Measurements from ENCODE around the gene SLC24A4. TPM values are rescaled to one million over a fixed set of nuclear protein-coding genes. Genes with fewer than 3 reads are reported as not detected.

Gene SLC24A4
- polyA plus RNA-seq, 4 donors, result 0.16 to 0.31 TPM; not detected in 2

DNA sequence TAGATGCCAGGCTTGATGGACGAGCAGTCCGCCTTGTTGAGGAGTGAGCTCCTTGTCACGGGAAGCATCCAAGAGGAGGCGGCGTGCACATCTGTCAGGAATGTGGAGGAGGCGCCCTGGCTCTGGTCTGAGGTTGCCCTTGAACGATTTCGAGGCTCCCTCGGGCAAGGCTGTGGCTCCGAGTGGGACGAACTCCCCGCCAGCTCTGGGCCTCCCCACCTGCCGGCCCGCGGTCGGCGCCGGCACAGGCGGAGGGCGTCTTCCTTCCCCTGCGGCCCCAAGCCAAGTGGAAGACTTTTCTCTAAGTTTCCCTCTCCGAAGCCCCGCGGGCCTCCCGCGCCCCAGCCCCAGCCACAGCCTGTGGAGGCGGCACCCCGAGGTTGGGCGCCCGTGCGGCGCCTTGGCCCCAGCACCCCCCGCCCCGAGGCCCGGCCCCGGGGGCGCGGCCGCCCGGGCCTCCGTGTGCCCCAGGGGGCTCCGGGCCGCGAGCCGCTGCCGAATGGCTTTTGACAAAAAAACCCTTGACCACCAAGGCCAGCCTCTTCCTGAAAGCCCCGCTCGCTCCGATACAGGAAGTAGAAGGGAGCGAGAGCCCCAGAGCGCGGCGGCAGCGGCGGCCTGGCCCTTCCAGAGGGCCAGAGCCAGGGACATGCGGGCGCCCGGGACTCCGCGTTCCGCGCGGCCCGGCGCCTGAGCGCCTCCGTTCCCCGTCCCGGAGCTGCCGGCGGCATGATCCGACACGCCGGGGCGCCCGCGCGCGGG lies 190.4 kb downstream of the SLC24A4 start, which contains the start of gene RIN3:
TSS of gene RIN3 (plus strand) at position 578 of the 762 bp plus-strand sequence. CDS start at position 730, 152 bp downstream.
- Histone ChIP-seq H3K36me3 (ENCODE audit: control insufficient read depth in 3 of 3, insufficient read depth in 2 of 3, low read depth in 1 of 3, low read length in 3 of 3) (no peaks in the 10 kb centered on the region), H3K27ac (ENCODE audit: low read depth in 1 of 3, low read length in 2 of 3) (peak within 1 kb of the TSS; percentile 60 to 88 (median 81)), H3K4me3 (ENCODE audit: low read depth in 1 of 3, low read length in 3 of 3) (peak within 1 kb of the TSS; percentile 81 to 83 (median 81)), H3K4me1 (ENCODE audit: control insufficient read depth in 3 of 3, insufficient read depth in 2 of 3, low read depth in 1 of 3, low read length in 2 of 3) (peaks cover 0 to 10% (median 6%) of the 10 kb centered on the region in 3 donors), H3K27me3 (ENCODE audit: control insufficient read depth in 3 of 3, insufficient read depth in 3 of 3, low read length in 3 of 3) (no peaks in the 10 kb centered on the region), H3K9me3 (ENCODE audit: control insufficient read depth in 2 of 2, insufficient read depth in 1 of 2, low read depth in 1 of 2, low read length in 1 of 2) (no peaks in the 10 kb centered on the region)
- WGBS, 3 donors, result 3 to 4% (median 3%) methylated on average over 73 to 79 of the region's 79 CpGs
- DNase-seq (peak; percentile 32 to 84), FAIRE-seq (no peak)

DNA sequence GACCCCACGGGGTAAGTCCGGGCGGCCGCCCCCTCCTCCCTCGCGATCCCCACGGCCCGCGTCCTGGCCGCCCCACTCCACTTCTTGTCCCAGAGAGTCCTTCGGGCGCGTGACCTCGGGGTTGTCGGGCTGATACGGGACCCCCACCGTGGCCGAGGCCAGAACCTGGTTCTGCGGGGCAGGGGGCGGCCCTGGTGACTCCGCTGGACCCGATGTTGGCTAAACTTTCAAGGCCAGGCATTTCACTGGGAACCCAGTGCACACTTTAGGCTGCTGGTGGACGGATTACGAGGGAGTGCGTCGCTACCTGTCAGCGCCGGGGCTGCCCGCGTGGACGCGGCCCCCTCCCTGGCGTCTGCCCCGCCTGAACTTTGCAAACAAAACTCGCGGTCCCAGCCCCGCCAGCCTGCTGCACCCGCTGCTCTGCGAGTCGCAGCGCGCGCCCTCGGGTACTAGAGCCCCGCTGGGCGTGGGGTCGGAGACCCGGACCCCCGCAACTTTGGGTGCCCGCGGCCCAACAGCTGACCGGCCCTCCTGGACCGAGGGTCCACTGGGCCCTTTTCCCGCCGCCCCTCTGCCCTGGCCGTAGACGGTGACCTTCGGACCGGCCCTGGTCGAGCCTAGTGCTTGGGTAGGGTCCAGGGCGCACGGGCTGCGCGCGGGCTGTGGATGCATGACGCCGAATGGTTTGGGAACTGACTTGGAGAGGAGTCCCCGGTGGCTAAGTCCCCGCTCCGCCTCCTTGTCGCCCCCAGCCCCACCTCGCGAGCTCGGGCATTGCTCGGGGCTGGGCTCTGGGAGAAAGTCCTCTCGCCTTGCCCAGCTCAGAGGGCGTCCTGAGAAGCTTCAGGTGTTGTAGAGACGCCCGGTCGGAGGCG lies 191.2 kb downstream of the SLC24A4 start:
- 3 to 6% (median 4%) methylated on average over 73 to 81 of the region's 81 CpGs for WGBS, 3 donors
- Histone ChIP-seq H3K27ac (ENCODE audit: low read depth in 1 of 3, low read length in 2 of 3) (peak overlapping the region; percentile 60 to 88 (median 81)), H3K9me3 (ENCODE audit: control insufficient read depth in 2 of 2, insufficient read depth in 1 of 2, low read depth in 1 of 2, low read length in 1 of 2) (no peaks in the 10 kb centered on the region), H3K4me1 (ENCODE audit: control insufficient read depth in 3 of 3, insufficient read depth in 2 of 3, low read depth in 1 of 3, low read length in 2 of 3) (peaks cover 0 to 10% (median 6%) of the 10 kb centered on the region in 3 donors), H3K27me3 (ENCODE audit: control insufficient read depth in 3 of 3, insufficient read depth in 3 of 3, low read length in 3 of 3) (no peaks in the 10 kb centered on the region), H3K36me3 (ENCODE audit: control insufficient read depth in 3 of 3, insufficient read depth in 2 of 3, low read depth in 1 of 3, low read length in 3 of 3) (no peaks in the 10 kb centered on the region), H3K4me3 (ENCODE audit: low read depth in 1 of 3, low read length in 3 of 3) (peak overlapping the region; percentile 81 to 83 (median 81))
- DNase-seq, result peak; percentile 33 to 76
- no peak for FAIRE-seq

DNA sequence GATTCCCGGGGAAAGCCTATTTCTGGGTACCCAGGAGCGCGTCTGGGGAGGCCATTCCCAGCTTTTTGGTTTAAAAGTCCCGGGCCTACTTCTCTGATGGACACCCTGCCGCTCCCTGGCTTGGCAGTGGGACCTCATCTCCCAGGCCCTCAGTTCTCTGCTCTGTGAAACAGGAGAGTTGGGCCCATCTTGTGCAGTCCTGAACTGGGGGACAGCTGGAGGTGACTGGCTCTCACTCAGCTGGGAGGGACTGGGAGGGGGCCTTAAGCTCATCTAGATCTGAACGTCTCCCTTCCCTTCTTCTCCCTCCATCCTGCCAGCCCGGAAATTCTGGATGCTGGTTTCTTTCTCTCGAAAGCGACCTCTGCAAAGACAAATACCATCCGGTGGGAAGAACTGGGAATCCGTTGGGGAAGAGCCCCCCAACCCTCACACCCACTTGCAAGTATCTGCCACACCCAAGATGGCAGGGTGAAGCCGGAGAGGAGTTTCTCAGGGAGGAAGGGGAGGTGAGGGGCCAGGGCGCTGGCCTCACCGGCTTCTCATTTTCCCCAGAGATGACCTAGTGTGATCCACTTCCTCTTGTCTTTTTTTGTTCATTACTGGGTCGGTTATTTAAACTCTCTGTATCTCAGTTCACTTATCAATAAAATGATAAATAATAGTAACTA lies 192.0 kb downstream of the SLC24A4 start:
- peaks cover 0 to 10% (median 6%) of the 10 kb centered on the region in 3 donors for H3K4me1 ChIP-seq (ENCODE audit: control insufficient read depth in 3 of 3, insufficient read depth in 2 of 3, low read depth in 1 of 3, low read length in 2 of 3)
- peak overlapping the region in 2 of 3 donors; percentile 81 to 83 for H3K4me3 ChIP-seq (ENCODE audit: low read depth in 1 of 3, low read length in 3 of 3)
- H3K27me3 ChIP-seq (ENCODE audit: control insufficient read depth in 3 of 3, insufficient read depth in 3 of 3, low read length in 3 of 3), result no peaks in the 10 kb centered on the region
- peak overlapping the region in 2 of 3 donors; percentile 81 to 88 for H3K27ac ChIP-seq (ENCODE audit: low read depth in 1 of 3, low read length in 2 of 3)
- DNase-seq, result no peak
- H3K9me3 ChIP-seq (ENCODE audit: control insufficient read depth in 2 of 2, insufficient read depth in 1 of 2, low read depth in 1 of 2, low read length in 1 of 2), result no peaks in the 10 kb centered on the region
- WGBS, 3 donors, result 49 to 56% (median 56%) methylated on average over 15 of the region's 15 CpGs
- FAIRE-seq, result no peak
- H3K36me3 ChIP-seq (ENCODE audit: control insufficient read depth in 3 of 3, insufficient read depth in 2 of 3, low read depth in 1 of 3, low read length in 3 of 3), result peaks cover 0 to under 1% (median 0%) of the 10 kb centered on the region in 3 donors

- Histone ChIP-seq H3K9me3 (ENCODE audit: control insufficient read depth in 2 of 2, insufficient read depth in 1 of 2, low read depth in 1 of 2, low read length in 1 of 2) (no peaks in the 10 kb centered on the region), H3K27ac (ENCODE audit: low read depth in 1 of 3, low read length in 2 of 3) (peak overlapping the region in 1 of 3 donors; percentile 5), H3K27me3 (ENCODE audit: control insufficient read depth in 3 of 3, insufficient read depth in 3 of 3, low read length in 3 of 3) (no peaks in the 10 kb centered on the region), H3K4me1 (ENCODE audit: control insufficient read depth in 3 of 3, insufficient read depth in 2 of 3, low read depth in 1 of 3, low read length in 2 of 3) (peaks cover 0 to 10% (median 6%) of the 10 kb centered on the region in 3 donors), H3K36me3 (ENCODE audit: control insufficient read depth in 3 of 3, insufficient read depth in 2 of 3, low read depth in 1 of 3, low read length in 3 of 3) (peaks cover 0 to 6% (median 0%) of the 10 kb centered on the region in 3 donors), H3K4me3 (ENCODE audit: low read depth in 1 of 3, low read length in 3 of 3) (no peak overlapping the region)
- 87 to 94% (median 89%) methylated on average over 5 of the region's 5 CpGs for WGBS, 3 donors
- FAIRE-seq (no peak), DNase-seq (no peak)
These were observed 192.8 kb downstream of the SLC24A4 start for GRCh38 chr14:92515546-92516343.

GRCh38 chr14:92516344-92516965 lies 193.5 kb downstream of the SLC24A4 start:
- FAIRE-seq, result no peak
- Histone ChIP-seq H3K27ac (ENCODE audit: low read depth in 1 of 3, low read length in 2 of 3) (peak overlapping the region in 2 of 3 donors; percentile 18 to 42), H3K4me1 (ENCODE audit: control insufficient read depth in 3 of 3, insufficient read depth in 2 of 3, low read depth in 1 of 3, low read length in 2 of 3) (peaks cover 0 to 6% (median 4%) of the 10 kb centered on the region in 3 donors)

GRCh38 chr14:92516966-92517506 lies 194.1 kb downstream of the SLC24A4 start:
- Histone ChIP-seq H3K27me3 (ENCODE audit: control insufficient read depth in 3 of 3, insufficient read depth in 3 of 3, low read length in 3 of 3) (no peaks in the 10 kb centered on the region), H3K4me1 (ENCODE audit: control insufficient read depth in 3 of 3, insufficient read depth in 2 of 3, low read depth in 1 of 3, low read length in 2 of 3) (peaks cover 0 to 6% (median 2%) of the 10 kb centered on the region in 3 donors), H3K27ac (ENCODE audit: low read depth in 1 of 3, low read length in 2 of 3) (peak overlapping the region in 2 of 3 donors; percentile 18 to 42), H3K36me3 (ENCODE audit: control insufficient read depth in 3 of 3, insufficient read depth in 2 of 3, low read depth in 1 of 3, low read length in 3 of 3) (peaks cover 0 to 8% (median 0%) of the 10 kb centered on the region in 3 donors), H3K4me3 (ENCODE audit: low read depth in 1 of 3, low read length in 3 of 3) (no peak overlapping the region), H3K9me3 (ENCODE audit: control insufficient read depth in 2 of 2, insufficient read depth in 1 of 2, low read depth in 1 of 2, low read length in 1 of 2) (no peaks in the 10 kb centered on the region)
- FAIRE-seq, result no peak
- WGBS, 3 donors, result 76 to 85% (median 77%) methylated on average over 5 of the region's 5 CpGs
- no peak for DNase-seq

More at GRCh38 chr14:92516344-92516965, 193.5 kb downstream of the SLC24A4 start:
- H3K4me3 ChIP-seq (ENCODE audit: low read depth in 1 of 3, low read length in 3 of 3), result no peak overlapping the region
- H3K36me3 ChIP-seq (ENCODE audit: control insufficient read depth in 3 of 3, insufficient read depth in 2 of 3, low read depth in 1 of 3, low read length in 3 of 3), result peaks cover 0 to 8% (median 0%) of the 10 kb centered on the region in 3 donors
- 67 to 86% (median 86%) methylated on average over 4 of the region's 4 CpGs for WGBS, 3 donors
- DNase-seq, result no peak
- no peaks in the 10 kb centered on the region for H3K27me3 ChIP-seq (ENCODE audit: control insufficient read depth in 3 of 3, insufficient read depth in 3 of 3, low read length in 3 of 3)
- no peaks in the 10 kb centered on the region for H3K9me3 ChIP-seq (ENCODE audit: control insufficient read depth in 2 of 2, insufficient read depth in 1 of 2, low read depth in 1 of 2, low read length in 1 of 2)

DNA sequence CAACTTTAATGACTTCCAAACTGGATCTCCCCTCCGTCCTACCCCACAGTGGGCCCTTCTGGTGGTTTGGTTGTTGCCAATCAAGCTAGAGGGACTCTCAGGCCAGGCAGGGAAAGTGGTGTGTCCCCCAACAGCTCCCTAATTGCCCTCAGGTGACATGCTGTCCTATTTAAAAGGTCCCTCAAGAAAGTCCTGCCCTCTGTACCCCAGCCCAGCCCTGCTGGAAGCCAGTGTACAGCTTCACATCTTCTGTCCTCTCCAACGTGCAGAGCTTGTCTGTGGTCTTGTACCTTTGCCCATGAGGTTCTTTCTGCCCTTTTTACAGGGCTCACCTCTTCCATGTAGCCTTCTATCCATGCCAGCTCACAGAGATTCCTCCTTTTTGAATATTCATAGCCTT lies 194.8 kb downstream of the SLC24A4 start:
- Histone ChIP-seq H3K27ac (ENCODE audit: low read depth in 1 of 3, low read length in 2 of 3) (no peak overlapping the region), H3K36me3 (ENCODE audit: control insufficient read depth in 3 of 3, insufficient read depth in 2 of 3, low read depth in 1 of 3, low read length in 3 of 3) (peaks cover 0 to 8% (median 0%) of the 10 kb centered on the region in 3 donors), H3K4me3 (ENCODE audit: low read depth in 1 of 3, low read length in 3 of 3) (no peak overlapping the region), H3K27me3 (ENCODE audit: control insufficient read depth in 3 of 3, insufficient read depth in 3 of 3, low read length in 3 of 3) (no peaks in the 10 kb centered on the region), H3K4me1 (ENCODE audit: control insufficient read depth in 3 of 3, insufficient read depth in 2 of 3, low read depth in 1 of 3, low read length in 2 of 3) (peaks cover 0 to 6% (median 2%) of the 10 kb centered on the region in 3 donors), H3K9me3 (ENCODE audit: control insufficient read depth in 2 of 2, insufficient read depth in 1 of 2, low read depth in 1 of 2, low read length in 1 of 2) (no peaks in the 10 kb centered on the region)
- FAIRE-seq (no peak), DNase-seq (no peak)
- 63 to 76% (median 75%) methylated on average over 2 of the region's 2 CpGs for WGBS, 3 donors
